GM12878 (cell line): ENCODE results near the gene TREH. TPM values are rescaled to one million over a fixed set of nuclear protein-coding genes. Genes with fewer than 3 reads are reported as not detected.

Experiments
- ATAC-seq: fragments of 200-7000 bp; cut with Tn5 transposase; 3 replicates; pipeline ENCODE4 v1.9.1; 2020; ENCODE audit warnings: mild to moderate bottlenecking, moderate library complexity
- BruUV-seq: library from RNA; stranded (reverse); fragments of 400-500 nt; replicated peaks from 2 replicates; lab custom pipeline; 2021; lab: Mats Ljungman, UMichigan
- CTCF ChIA-PET: fragments of 300-600 bp; sonication (Branson Sonifier 250); formaldehyde crosslinking; extraction: SDS; loops from one replicate; lab custom pipeline; 2021; ENCODE audit warnings: inconsistent platforms; lab: Yijun Ruan, JAX
- POLR2A ChIA-PET: fragments of 350-600 bp; formaldehyde crosslinking; extraction: SDS; loops from one replicate; lab custom pipeline; 2021; ENCODE audit warnings: inconsistent platforms; lab: Charles Lee
- RAD21 ChIA-PET: fragments of 300-600 bp; sonication (Branson Sonifier 250); formaldehyde crosslinking; loops from one replicate; lab custom pipeline; 2023; ENCODE audit warnings: antibody characterized with exemption; ENCODE audit not compliant: unreplicated experiment; lab: Charles Lee
- SMC1A ChIA-PET: fragments of 300-600 bp; sonication (Branson Sonifier 250); formaldehyde crosslinking; loops from one replicate; lab custom pipeline; 2023; ENCODE audit not compliant: unreplicated experiment, uncharacterized antibody; lab: Charles Lee
- DNase-seq: peaks from one replicate; pipeline ENCODE4 v3.0.0-alpha.2; 2011; ENCODE audit warnings: low read depth, low spot score
- FAIRE-seq: peaks from 3 replicates; lab custom pipeline; 2011; peaks lifted over from hg19 to GRCh38; lab: Jason Lieb, UNC
- H2AFZ ChIP-seq: 2 replicates; pipeline ENCODE4 v1.6.0; 2011; ENCODE audit warnings: low read depth, low read length, control low read depth; ENCODE audit not compliant: control insufficient read depth
- H3K27ac ChIP-seq: 2 replicates; pipeline ENCODE4 v1.5.1; 2011; ENCODE audit warnings: control low read depth; ENCODE audit not compliant: control insufficient read depth, insufficient read depth
- H3K27me3 ChIP-seq, 2 experiments: replicated peaks in 1 of 2; 2 replicates each; pipeline versions ENCODE4 v1.6.0 to v1.6.1; 2011; ENCODE audit warnings: low read length in 1 of 2; ENCODE audit not compliant: control insufficient read depth in 2 of 2, insufficient read depth in 2 of 2
- H3K36me3 ChIP-seq, 2 experiments: 2 replicates each; pipeline ENCODE4 v1.5.1; 2011; ENCODE audit warnings: low read length in 1 of 2; ENCODE audit not compliant: control insufficient read depth in 2 of 2, insufficient read depth in 2 of 2
- H3K4me1 ChIP-seq: 2 replicates; pipeline ENCODE4 v1.6.1; 2011; ENCODE audit warnings: mild to moderate bottlenecking, low read length, moderate library complexity, mixed read lengths; ENCODE audit not compliant: control insufficient read depth, insufficient read depth
- H3K4me2 ChIP-seq: 2 replicates; pipeline ENCODE4 v1.6.0; 2011; ENCODE audit warnings: control low read depth; ENCODE audit not compliant: control insufficient read depth, insufficient read depth
- H3K4me3 ChIP-seq: fragments of 200-600 bp; sonication (generic); 2 replicates; pipeline ENCODE4 v1.5.1; 2016
- H3K79me2 ChIP-seq: 2 replicates; pipeline ENCODE4 v1.6.0; 2011; ENCODE audit warnings: low read length; ENCODE audit not compliant: control insufficient read depth, insufficient read depth
- H3K9ac ChIP-seq: 2 replicates; pipeline ENCODE4 v1.8.0; 2011; ENCODE audit warnings: low read length, control low read depth, mixed read lengths; ENCODE audit not compliant: control insufficient read depth, insufficient read depth
- H3K9me3 ChIP-seq: replicated peaks from 3 replicates; pipeline ENCODE4 v1.5.1; 2011; ENCODE audit warnings: mild to moderate bottlenecking, low read length; ENCODE audit not compliant: control insufficient read depth, insufficient read depth
- H4K20me1 ChIP-seq: 2 replicates; pipeline ENCODE4 v1.6.0; 2011; ENCODE audit not compliant: control insufficient read depth, insufficient read depth
- ASH2L ChIP-seq: fragments of 300-600, 200-600 bp; sonication (generic); IDR thresholded peaks from 2 replicates; pipeline ENCODE4 v1.6.1; 2017; ENCODE audit warnings: low read depth, mild to moderate bottlenecking, borderline replicate concordance
- EED ChIP-seq: sonication (generic); IDR thresholded peaks from 2 replicates; pipeline ENCODE4 v1.6.1; 2016; ENCODE audit warnings: antibody characterized with exemption, low read depth
- ESRRA ChIP-seq: IDR thresholded peaks from 2 replicates; pipeline ENCODE4 v1.6.1; 2012; ENCODE audit warnings: mild to moderate bottlenecking, low read length, improper control_type of control experiment
- GABPA ChIP-seq: IDR thresholded peaks from 2 replicates; pipeline ENCODE4 v1.6.1; 2014; ENCODE audit warnings: antibody characterized with exemption, low read depth, mild to moderate bottlenecking, inconsistent platforms
- HDAC6 ChIP-seq: fragments of 200-600 bp; sonication (generic); IDR thresholded peaks from one replicate; pipeline ENCODE4 v1.8.0; 2017; ENCODE audit warnings: antibody characterized with exemption; ENCODE audit not compliant: unreplicated experiment
- POLR2AphosphoS2 ChIP-seq: IDR thresholded peaks from 2 replicates; pipeline ENCODE4 v1.6.1; 2011; ENCODE audit warnings: low read depth, mild to moderate bottlenecking, low read length, improper control_type of control experiment, moderate library complexity
- ZNF207 ChIP-seq: fragments of 450-650 bp; IDR thresholded peaks from 2 replicates; pipeline ENCODE4 v1.6.1; 2014; ENCODE audit warnings: antibody characterized with exemption, mild to moderate bottlenecking, borderline replicate concordance
- WGBS: methylation state at CpG from one replicate; pipeline ENCODE4 v1.1.6; 2016; ENCODE audit warnings: low lambda C conversion rate; ENCODE audit not compliant: insufficient replicate concordance, insufficient coverage; ENCODE audit errors: missing lambda C conversion rate; 5-methylcytosine and 5-hydroxymethylcytosine counted together
- in situ Hi-C: fragments of 300-500 bp; cut with MboI; formaldehyde crosslinking; loops from 9 replicates; pipeline ENCODE4 v1.14.3; 2018; ENCODE audit warnings: mixed read lengths
- intact Hi-C: fragments of 100-400 bp; cut with micrococcal nuclease; formaldehyde crosslinking; loops from one replicate; pipeline ENCODE4 v1.14.2; 2022; ENCODE audit not compliant: unreplicated experiment
- polyA plus RNA-seq, 11 experiments: library from polyadenylated mRNA; depleted of rRNA in 4 of 11; unstranded in 6 of 11; stranded (reverse) in 5 of 11; fragments of >200 nt; fragmentation: Nextera tagmentation in 4 of 11; fragmentation: Illumina TruSeq in 1 of 11; extraction: Ambion mirVana in 4 of 11; extraction: Trizol in 1 of 11; gene quantifications; 1 replicate in 1 of 11; 2 replicates in 10 of 11; pipeline versions ENCODE4 v1.2.1 to v1.2.3, GENCODE V29; 2011 to 2016; ENCODE audit warnings: inconsistent platforms in 2 of 11, missing spikeins in 2 of 11, low read depth in 1 of 11
- total RNA-seq, 4 experiments: library from RNA; depleted of rRNA in 3 of 4; stranded (reverse); fragments of >200 nt in 3 of 4; fragmentation: Illumina TruSeq in 1 of 4; extraction: Trizol in 1 of 4; gene quantifications; 2 replicates each; pipeline versions ENCODE4 v1.2.1 to v1.2.3, GENCODE V29; 2013 to 2021
- TF ChIP-seq, protein P1 (sequence below): IDR thresholded peaks from 2 replicates; pipeline ENCODE4 v1.6.1; 2011; ENCODE audit warnings: borderline replicate concordance, low read depth, mild to moderate bottlenecking, moderate library complexity, low read length; ENCODE audit not compliant: insufficient read depth, poor library complexity, severe bottlenecking

Gene TREH
- total and polyA plus RNA-seq, 10 of the 15 experiments (the other 5 are each of a cell fraction or from before 2014, with no cell fraction given): not detected

DNA sequence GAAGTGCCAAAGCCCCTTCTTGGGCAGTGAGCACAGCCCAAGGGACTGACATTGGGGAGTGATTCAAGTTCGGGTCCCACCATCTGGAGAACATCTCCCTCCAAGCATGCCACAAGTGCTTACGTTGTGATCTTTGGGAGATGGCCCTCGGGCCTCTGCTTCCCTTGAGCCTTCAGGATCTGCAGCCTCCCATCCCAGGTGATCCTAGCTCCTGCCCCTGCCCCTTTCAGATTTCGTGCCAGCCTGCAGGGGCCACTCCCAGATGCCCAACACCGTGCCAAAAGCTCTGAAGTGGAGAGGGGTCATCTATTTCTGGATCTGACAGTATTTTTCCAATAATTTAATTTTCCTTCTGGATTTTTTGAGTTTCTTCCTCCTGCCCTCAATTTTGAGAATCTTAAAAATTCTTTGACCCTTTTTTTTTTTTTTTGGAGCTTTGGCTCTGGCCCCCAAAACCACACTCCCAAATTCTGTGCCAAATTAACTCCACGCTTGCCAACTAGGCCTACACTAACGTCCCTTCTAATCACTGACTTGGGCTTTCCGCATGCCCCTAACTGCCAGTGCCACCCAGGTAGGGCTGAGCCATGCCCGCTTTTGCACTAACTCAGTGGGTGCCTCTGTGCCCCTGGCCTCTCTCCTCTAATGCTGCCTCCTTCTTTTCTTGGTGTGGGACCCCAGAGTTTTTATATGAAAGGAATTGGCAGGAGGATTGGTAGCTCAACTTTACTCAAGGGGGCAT is 46.7 kb downstream of the TREH start:
- in situ Hi-C loops (no loop called here), intact Hi-C loops (no loop called here)
- Histone ChIP-seq H3K4me3 (no peak overlapping the region), H3K27ac (no peak overlapping the region), H2AFZ (no peak overlapping the region), H3K9me3 (no peaks in the 10 kb centered on the region), H3K4me1 (no peaks in the 10 kb centered on the region), H3K36me3 (no peaks in the 10 kb centered on the region), H3K79me2 (no peaks in the 10 kb centered on the region), H3K9ac (no peak overlapping the region), H4K20me1 (no peaks in the 10 kb centered on the region)
- CTCF ChIA-PET: no interaction called here
- RAD21 ChIA-PET: no interaction called here
- FAIRE-seq (no peak), ATAC-seq (no peak)
- WGBS: 22% methylated on average over 9 of the region's 9 CpGs
- no TSS peak for BruUV-seq
- POLR2A ChIA-PET: no interaction called here
- SMC1A ChIA-PET: no interaction called here
- TF ChIP-seq ASH2L (no peak), HDAC6 (no peak), ESRRA (no peak)
- TF ChIP-seq, all 136 proteins: peak for 0
- H3K27me3 ChIP-seq: peaks cover 0 to 11% of the 10 kb centered on the region in 2 experiments; a peak in 2 of 4 replicates
- H3K4me2 ChIP-seq: no peak overlapping the region
- DNase-seq: no peak

DNA sequence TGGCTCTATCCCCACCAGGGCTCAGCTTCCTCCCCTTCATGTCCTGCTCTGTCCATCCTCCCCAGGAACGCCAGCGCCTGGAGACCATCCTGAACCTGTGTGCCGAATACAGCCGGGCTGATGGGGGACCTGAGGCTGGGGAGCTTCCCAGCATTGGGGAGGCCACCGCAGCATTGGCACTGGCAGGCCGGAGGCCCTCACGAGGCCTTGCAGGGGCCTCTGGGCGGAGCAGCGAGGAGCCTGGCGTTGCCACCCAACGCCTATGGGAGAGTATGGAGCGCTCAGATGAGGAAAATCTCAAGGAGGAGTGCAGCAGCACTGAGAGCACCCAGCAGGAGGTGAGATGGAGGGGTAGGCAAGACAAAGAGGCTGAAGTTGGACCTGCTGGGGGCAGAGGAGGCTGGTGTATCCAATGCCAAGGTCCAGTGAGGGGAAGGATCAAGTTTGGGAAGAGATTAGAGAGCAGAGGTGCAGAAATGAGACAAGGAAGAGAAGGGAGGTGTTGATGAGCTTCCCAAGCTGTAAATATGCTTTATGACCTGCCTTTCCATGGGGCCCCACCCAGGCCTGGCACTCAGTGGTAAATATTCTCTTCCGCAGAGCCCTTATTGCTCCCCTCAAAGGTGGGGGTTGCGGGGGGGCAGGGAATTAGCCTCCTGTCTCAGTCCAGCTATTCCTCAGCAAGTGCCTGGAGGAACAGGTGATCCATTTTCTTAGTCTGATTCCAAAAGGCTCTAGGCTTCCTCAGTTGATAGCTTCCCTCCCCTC is 48.1 kb downstream of the TREH start:
- no TSS peak for BruUV-seq
- ChIA-PET POLR2A (no interaction called here), SMC1A (no interaction called here)

More for the DNA sequence above, 48.1 kb downstream of the TREH start:
- no peaks in the 10 kb centered on the region for H4K20me1 ChIP-seq
- intact Hi-C loops (no loop called here), in situ Hi-C loops (no loop called here)
- H2AFZ ChIP-seq: no peak overlapping the region
- CTCF ChIA-PET: interaction anchor here (1.2 kb wide), 1 partner anchor 20 kb away, joined by 3 read pairs; no protein-coding TSS in a partner anchor
- no peak for ATAC-seq
- no peaks in the 10 kb centered on the region for H3K9me3 ChIP-seq
- DNase-seq: no peak
- no peak for FAIRE-seq
- H3K27me3 ChIP-seq: peaks cover 0 to 10% of the 10 kb centered on the region in 2 experiments; a peak in 2 of 4 replicates
- no peaks in the 10 kb centered on the region for H3K79me2 ChIP-seq
- WGBS: 17% methylated on average over 14 of the region's 14 CpGs
- TF ChIP-seq ZNF207: no peak
- TF ChIP-seq, protein P1, sequence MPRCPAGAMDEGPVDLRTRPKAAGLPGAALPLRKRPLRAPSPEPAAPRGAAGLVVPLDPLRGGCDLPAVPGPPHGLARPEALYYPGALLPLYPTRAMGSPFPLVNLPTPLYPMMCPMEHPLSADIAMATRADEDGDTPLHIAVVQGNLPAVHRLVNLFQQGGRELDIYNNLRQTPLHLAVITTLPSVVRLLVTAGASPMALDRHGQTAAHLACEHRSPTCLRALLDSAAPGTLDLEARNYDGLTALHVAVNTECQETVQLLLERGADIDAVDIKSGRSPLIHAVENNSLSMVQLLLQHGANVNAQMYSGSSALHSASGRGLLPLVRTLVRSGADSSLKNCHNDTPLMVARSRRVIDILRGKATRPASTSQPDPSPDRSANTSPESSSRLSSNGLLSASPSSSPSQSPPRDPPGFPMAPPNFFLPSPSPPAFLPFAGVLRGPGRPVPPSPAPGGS: no peak
- no peak for TF ChIP-seq EED
- TF ChIP-seq GABPA: no peak
- no peak for TF ChIP-seq ASH2L
- TF ChIP-seq POLR2AphosphoS2: no peak
- H3K27ac ChIP-seq: no peak overlapping the region
- RAD21 ChIA-PET: no interaction called here
- H3K36me3 ChIP-seq: no peaks in the 10 kb centered on the region
- no peaks in the 10 kb centered on the region for H3K4me1 ChIP-seq
- no peak overlapping the region for H3K9ac ChIP-seq
- no peak overlapping the region for H3K4me3 ChIP-seq
- no peak overlapping the region for H3K4me2 ChIP-seq
